WTC11 (cell line): Measurements from ENCODE around the gene HERC2.
"Not testable (repeated sequence)": the region's sequence is repeated elsewhere in the genome, so short reads cannot be mapped to it uniquely, and the experiment has no call there.

Source experiments
- E2F1 ChIP-seq: sonication (generic); formaldehyde crosslinking; IDR thresholded peaks from 2 replicates; pipeline ENCODE4 v1.8.0; 2022; ENCODE audit warnings: mild to moderate bottlenecking, missing genetic modification reagents
- FOXK1 ChIP-seq: sonication (generic); formaldehyde crosslinking; IDR thresholded peaks from 2 replicates; pipeline ENCODE4 v1.8.0; 2022; ENCODE audit warnings: mild to moderate bottlenecking, moderate library complexity, missing genetic modification reagents
- HMGXB4 ChIP-seq: sonication (generic); formaldehyde crosslinking; IDR thresholded peaks from 2 replicates; pipeline ENCODE4 v1.8.1; 2023; ENCODE audit warnings: mild to moderate bottlenecking, moderate library complexity, missing genetic modification reagents
- IRF2 ChIP-seq: sonication (generic); formaldehyde crosslinking; IDR thresholded peaks from 2 replicates; pipeline ENCODE4 v1.8.0; 2022; ENCODE audit warnings: low read depth, missing genetic modification reagents, borderline replicate concordance
- NR3C1 ChIP-seq: sonication (generic); formaldehyde crosslinking; conservative IDR thresholded peaks from 2 replicates; pipeline ENCODE4 v1.8.1; 2023; ENCODE audit warnings: low read depth, mild to moderate bottlenecking, missing genetic modification reagents
- RORB ChIP-seq: fragments of 250-450 bp; sonication (Bioruptor Pico); IDR thresholded peaks from 2 replicates; pipeline ENCODE4 v1.9.0; 2021; ENCODE audit warnings: mild to moderate bottlenecking
- SP1 ChIP-seq: sonication (generic); formaldehyde crosslinking; conservative IDR thresholded peaks from 2 replicates; pipeline ENCODE4 v1.8.1; 2022; ENCODE audit warnings: missing genetic modification reagents
- TEAD4 ChIP-seq: sonication (generic); formaldehyde crosslinking; IDR thresholded peaks from 2 replicates; pipeline ENCODE4 v1.8.0; 2022; ENCODE audit warnings: mild to moderate bottlenecking, missing genetic modification reagents
- ZBTB21 ChIP-seq: sonication (generic); formaldehyde crosslinking; IDR thresholded peaks from 2 replicates; pipeline ENCODE4 v1.8.1; 2023; ENCODE audit warnings: mild to moderate bottlenecking, missing genetic modification reagents, borderline replicate concordance
- ZNF121 ChIP-seq: sonication (generic); formaldehyde crosslinking; IDR thresholded peaks from 2 replicates; pipeline ENCODE4 v1.8.0; 2023; ENCODE audit warnings: missing genetic modification reagents
- ZNF232 ChIP-seq: sonication (generic); formaldehyde crosslinking; IDR thresholded peaks from 2 replicates; pipeline ENCODE4 v1.8.0; 2022; ENCODE audit warnings: mild to moderate bottlenecking, missing genetic modification reagents
- TF ChIP-seq, protein P1 (sequence below): fragments of 200-600 bp; IDR thresholded peaks from 2 replicates; pipeline ENCODE4 v1.8.0; 2022; ENCODE audit warnings: antibody characterized with exemption
- TF ChIP-seq, protein P2 (sequence below): sonication (generic); formaldehyde crosslinking; IDR thresholded peaks from 2 replicates; pipeline ENCODE4 v1.8.1; 2022; ENCODE audit warnings: missing genetic modification reagents, borderline replicate concordance

- TF ChIP-seq, protein P1, sequence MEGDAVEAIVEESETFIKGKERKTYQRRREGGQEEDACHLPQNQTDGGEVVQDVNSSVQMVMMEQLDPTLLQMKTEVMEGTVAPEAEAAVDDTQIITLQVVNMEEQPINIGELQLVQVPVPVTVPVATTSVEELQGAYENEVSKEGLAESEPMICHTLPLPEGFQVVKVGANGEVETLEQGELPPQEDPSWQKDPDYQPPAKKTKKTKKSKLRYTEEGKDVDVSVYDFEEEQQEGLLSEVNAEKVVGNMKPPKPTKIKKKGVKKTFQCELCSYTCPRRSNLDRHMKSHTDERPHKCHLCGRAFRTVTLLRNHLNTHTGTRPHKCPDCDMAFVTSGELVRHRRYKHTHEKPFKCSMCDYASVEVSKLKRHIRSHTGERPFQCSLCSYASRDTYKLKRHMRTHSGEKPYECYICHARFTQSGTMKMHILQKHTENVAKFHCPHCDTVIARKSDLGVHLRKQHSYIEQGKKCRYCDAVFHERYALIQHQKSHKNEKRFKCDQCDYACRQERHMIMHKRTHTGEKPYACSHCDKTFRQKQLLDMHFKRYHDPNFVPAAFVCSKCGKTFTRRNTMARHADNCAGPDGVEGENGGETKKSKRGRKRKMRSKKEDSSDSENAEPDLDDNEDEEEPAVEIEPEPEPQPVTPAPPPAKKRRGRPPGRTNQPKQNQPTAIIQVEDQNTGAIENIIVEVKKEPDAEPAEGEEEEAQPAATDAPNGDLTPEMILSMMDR: not testable (repeated sequence)
- not testable (repeated sequence) for TF ChIP-seq ZNF121 (CRISPR knock-in tag); FOXK1 (CRISPR knock-in tag); NR3C1 (CRISPR knock-in tag); ZBTB21 (CRISPR knock-in tag); E2F1; ZNF232; TEAD4 (CRISPR knock-in tag); SP1; IRF2; RORB (CRISPR knock-in tag); HMGXB4 (CRISPR knock-in tag)
- TF ChIP-seq, protein P2, sequence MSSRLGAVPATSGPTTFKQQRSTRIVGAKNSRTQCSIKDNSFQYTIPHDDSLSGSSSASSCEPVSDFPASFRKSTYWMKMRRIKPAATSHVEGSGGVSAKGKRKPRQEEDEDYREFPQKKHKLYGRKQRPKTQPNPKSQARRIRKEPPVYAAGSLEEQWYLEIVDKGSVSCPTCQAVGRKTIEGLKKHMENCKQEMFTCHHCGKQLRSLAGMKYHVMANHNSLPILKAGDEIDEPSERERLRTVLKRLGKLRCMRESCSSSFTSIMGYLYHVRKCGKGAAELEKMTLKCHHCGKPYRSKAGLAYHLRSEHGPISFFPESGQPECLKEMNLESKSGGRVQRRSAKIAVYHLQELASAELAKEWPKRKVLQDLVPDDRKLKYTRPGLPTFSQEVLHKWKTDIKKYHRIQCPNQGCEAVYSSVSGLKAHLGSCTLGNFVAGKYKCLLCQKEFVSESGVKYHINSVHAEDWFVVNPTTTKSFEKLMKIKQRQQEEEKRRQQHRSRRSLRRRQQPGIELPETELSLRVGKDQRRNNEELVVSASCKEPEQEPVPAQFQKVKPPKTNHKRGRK: not testable (repeated sequence)
Measured at GRCh38 chr15:28152538-28152923, 169.4 kb downstream of the HERC2 start.
